GM18870 (cell line): ENCODE measurements around the gene CD44.

ENCODE experiments used
- ATAC-seq: cut with Tn5 transposase; IDR thresholded peaks from one replicate; pipeline ENCODE4 v1.9.1; 2021; ENCODE audit warnings: moderate library complexity; ENCODE audit not compliant: unreplicated experiment

The CD44 gene

DNA sequence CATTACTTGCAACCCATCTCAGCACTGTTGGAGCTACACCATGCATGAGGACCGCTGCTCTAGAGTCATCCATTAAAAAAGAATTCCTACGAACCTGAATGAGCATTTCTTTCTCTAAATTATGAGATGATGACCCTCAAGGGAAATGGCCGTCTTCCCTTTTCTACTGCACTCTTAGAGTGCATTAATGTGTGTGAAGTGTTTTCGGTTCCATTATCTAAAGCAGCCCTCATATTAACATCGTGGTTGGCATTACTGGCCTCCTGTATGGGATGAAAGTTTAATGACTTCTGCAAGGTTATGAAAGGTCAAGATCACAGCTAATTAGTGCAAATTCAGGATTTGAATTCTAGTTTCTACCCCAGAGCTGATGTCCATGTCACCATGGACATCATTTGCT lies 16.7 kb downstream of the CD44 start:
- no peak for ATAC-seq

DNA sequence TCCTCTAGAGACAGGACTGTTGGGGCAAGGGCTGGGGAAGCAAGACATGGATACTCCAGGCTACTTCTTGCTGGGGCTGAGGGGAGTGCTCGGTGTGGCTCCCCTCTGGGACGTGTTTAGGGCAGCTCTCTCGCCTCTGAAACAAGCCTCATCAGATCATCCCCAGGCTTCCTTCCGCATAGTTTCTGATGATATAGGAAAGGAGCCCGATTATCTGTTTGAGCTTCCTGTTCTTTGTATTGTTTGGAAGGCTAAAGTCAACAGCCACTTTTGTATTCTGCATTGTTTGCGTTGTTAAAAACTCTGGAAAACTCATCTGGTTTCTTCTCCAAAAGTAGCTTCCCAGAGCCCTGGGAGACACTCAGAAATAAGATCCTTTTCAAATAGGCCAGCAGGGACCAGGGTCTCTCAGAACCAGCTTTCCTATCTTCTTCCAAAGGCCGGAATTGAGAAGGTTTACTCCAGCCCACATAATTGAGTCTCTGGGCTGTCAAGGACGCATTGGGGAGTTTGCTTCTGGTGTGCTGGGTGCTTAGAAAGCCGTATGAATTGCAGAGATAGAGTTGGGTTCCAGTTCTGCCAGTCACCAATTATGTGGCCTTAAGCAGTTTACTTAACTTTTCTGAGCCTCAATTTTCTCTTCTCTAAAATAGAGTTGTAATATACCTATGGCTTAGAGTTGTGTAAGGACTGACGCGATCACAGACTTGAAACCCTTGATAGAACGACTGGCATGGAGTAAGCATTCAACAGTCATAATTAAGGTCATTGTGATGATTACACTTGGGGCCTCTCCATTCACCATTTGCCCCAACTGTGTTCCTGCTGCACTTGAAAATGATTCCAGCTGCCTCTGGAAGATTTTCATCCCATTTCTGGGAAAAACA lies 19.1 kb downstream of the CD44 start:
- ATAC-seq = no peak

DNA sequence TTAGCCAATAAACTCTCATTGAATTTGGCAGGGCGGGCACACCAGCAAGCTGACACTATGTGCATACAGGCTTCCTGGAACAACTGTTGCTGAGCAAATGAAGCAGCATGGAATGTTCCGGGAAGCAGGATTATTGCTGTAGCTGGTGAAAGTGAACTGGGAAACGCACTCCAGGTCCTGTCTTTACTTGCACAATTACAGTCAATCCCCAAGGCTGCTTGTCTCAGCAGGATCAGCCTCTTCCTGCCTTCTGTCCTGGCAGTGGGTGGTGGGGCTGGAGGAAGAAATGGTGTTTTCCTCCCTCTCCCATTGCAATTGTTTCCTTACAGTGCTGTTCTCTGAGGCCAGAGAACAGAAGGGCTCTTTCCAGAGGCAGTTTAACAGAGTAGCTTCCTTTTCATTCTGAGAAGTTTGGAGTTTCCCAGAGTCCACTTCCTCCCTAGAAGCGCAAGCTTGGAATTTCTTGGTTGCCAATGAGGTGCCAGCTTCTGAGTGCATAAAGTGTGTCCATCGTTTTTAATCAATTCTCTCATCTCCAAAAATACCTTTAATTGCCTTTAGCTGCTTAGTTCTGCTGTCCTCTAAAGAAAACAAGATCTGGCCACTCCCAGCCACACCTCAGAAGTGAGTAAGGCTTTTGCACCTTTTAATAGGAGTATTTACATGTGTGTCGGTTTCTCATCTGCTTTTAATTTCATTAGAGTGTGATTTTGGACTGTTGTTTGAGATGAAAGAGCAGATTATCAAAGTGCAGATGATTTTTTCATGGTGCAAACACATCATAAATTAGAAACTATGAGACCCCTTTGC lies 19.9 kb downstream of the CD44 start:
- no peak for ATAC-seq

DNA sequence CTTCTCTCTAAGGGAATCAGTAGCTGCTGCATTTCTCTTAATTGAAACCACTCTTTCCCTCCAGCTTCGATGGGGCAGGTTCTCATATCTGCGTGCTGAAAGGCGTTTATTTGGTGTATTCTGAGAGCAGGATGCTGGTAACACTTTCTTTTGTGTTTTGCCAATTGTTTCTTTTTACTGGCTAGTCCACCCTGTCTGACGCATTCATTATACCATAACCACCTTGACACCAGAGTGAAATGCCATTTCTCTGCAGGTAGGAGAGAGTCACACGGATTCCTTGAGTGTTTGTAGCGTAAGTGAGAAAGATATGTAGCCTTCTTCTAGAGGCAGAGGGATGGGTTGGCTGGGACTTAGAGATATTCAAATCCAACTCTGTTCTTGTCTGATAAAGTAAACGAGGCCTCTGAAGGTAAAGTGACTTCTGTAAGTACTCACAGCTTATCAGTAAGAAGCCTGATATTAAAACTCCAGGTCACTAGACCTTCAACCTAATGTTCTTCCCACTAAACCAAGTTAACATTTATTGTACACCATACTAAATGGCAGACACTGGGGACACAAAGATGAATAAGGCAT lies 21.4 kb downstream of the CD44 start:
- no peak for ATAC-seq

DNA sequence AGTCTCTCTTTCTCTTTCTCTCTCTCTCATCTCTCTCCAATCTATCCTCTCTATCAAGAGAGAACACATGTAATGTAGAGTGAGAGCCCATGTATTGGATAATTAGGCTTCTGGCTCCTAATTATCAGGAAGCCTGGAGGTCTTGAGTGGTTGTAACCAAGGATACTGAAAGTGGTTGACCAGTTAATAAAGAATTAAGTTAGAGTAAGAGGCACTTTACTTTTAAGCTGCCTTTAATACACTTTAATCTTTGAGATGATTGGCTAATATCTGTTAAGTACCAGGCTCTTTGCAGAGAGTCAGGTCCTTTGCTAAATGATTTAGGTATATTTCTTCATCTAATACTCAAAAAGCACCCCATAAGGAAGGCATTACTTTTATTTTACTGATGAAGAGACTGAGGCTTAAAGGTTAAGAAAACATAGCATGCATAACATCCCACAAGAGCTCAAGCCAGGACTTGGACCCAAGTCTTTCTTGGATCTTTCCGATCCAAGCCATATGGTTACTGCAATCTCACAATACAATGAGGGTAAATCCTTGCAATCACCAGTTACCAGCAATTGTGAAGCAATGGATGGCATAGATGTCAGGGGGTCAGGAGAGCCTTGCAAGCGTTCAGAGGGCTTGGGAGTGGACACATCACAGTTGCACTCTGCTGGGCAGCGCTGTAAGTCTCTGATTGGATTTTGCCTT lies 22.1 kb downstream of the CD44 start:
- no peak for ATAC-seq

DNA sequence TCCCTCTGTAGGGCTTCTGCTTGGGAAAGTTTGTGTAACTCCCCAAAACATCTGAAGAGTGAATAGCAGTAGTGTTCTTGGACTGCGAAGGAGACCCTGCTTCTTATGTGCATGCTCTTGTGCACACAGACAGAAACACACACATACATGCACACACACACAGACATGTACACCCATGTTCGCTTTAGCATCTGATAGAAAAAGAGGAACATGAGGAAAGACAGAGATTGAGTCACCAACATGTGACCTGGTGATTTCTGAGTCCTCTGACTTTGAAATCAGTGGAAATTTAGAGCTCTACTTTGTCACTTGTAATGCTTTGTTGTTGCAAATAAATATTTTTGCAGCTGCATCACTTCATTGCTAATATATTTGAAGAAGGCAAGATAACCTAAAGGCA lies 23.8 kb downstream of the CD44 start:
- no peak for ATAC-seq

DNA sequence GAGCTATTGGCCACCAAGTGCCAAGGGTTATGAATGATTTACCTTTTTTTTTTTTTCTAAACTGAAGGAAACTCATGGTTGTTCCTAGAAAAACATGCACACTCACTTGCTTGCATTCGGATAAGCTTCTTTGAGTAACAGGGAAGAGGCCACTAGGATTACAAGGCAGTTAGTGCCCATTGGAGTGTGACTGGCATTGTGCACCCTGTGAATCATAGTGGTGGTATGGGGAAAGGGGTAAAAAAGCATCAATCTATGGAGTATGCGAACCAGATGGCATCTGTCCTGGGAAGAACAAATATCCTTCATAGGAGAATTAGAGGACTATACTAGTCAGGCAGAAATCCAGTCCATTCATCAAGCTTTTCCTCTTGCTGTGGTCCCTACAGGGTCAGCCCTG lies 24.2 kb downstream of the CD44 start:
- ATAC-seq = no peak

DNA sequence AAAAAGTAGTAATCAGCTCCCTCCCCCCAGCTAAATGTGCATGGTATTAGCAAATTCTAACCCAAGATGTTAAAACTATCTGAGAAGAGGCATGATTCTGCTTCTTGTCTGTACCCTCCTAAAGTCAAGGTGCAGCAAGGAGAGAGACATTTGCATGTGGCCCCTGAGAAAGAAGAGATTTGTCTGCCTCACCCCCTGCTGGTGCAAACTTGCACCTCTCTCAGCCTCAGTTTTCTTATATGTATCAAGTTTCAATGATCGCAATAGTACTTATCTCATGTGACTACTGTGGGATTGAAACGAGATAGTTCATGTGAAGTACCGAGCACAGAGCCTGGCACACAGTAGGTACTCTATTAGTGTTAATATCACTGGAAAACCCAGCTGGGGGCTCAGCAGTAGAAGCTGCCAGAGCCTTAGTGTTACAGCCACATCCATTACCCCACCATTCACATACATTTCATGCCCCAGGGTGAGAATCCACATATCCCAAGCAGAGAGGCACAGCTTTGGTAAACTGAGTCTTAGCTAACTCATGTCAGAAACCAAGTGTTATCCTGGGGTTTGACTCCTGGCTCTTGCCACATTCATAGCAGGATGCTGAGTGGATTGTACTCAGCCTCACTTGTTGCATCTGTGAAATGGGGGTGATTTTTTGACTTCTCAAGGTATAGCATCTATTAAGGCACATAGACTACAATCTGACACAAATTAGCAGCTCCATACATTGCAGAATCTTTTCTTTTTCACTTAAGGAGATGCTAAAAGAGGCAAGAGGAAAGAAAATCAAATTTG lies 24.9 kb downstream of the CD44 start:
- ATAC-seq = no peak

DNA sequence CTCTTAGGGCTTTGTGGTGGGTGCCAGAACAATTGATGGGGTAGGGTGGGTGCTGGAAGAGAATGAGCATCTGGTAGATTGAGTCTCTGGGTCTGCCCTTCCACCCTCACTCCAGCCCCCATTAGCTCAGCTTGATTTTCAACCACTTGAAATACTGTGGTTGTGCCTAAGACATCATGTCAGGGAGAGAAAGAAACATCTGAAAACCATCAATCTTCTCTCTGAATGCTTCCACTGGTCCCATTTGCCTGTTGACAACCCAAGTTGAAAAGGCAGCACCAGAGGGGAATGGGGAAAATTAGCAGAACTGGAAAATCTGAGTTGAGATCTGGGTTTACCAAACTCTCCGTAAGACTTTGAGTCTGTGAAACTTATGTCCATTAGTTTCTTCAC lies 26.1 kb downstream of the CD44 start:
- ATAC-seq = no peak

DNA sequence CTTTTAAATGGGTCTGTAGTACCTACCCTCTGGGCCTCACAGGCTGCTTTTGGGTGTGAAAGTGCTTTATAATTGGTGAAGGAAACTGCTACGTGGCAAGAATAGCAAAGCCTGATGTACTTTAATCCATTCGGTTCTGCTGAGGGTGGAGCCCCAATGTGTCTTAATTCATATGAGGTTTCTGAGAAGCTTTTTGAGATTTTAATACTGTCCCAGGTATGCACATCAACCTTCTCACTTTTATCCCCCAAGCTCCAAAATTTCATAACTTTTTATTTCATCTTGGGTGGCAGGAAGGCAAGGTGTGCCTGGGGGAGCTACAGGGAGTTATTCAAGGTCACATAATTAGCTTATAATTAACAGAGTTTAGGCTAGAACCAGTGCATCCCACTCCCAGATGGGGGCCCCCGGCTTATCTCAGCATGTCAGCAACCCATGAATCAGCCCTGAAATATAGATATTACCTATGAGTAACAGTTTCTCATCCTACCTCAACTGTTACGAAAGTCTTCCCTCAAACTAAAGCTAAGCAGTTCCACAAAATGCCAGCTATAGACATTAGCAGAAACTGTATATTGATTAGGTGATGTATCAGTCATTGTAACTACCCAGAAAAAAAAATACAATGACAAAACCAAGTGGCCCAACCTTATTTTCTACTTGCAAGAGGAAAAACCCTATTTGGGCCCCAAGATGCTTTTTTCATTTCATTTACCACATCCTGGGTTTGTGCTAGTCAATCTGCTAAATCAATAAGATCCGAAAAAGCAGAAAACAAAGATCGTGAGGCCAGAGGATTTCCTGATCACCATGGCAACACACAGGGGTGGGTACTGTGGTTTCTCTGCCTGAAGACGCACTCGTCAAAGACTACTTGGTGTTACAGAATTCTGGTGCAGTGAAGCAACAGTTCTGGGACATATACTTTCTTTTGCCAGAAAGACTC lies 26.7 kb downstream of the CD44 start:
- ATAC-seq = peak; percentile 79

DNA sequence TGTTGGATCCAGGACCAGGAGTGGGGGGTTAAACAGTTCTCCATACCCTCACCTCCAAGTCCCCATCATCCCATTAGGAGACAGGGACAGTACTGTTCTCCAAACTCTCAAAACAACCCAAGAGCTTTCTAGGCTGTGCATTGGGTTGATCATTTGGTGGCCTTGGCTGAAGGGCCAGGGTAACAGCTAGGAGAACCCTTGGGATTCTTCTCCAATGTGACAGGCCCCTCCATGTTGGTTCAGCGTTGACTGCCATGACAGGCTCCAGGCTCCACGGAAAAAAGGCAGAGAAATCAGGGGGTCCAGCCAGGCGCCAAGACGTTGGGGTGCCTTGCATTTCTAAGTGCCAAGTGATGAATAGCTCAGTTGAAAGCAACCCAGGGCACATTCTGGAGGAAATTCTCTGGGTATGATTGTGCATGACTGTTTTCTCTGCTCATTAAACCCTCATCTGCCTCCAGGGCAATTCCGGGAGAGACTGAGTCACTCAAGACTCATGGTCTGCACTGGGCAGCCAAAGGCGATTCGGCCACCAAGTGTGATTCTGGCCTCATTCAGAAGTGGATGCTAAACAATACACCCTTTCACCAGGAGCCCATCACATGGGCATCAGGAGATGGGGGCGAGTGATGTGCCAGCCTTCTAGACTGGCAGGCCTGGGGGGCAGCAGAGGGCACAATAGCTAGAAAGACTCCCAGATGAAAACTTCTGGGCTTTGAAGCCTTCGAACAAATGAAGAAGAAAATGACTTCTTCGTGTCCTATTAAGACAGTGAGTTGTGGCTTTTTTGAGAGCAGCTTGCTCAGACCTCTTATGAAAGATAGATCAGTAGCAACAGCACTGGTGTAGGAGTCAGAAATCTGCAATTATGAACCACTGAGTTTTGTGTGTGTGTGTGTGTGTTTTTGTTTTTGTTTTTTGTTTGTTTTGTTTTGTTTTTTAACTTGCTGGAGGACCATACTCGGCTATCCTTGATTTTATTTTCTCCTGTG lies 27.7 kb downstream of the CD44 start:
- ATAC-seq = no peak

DNA sequence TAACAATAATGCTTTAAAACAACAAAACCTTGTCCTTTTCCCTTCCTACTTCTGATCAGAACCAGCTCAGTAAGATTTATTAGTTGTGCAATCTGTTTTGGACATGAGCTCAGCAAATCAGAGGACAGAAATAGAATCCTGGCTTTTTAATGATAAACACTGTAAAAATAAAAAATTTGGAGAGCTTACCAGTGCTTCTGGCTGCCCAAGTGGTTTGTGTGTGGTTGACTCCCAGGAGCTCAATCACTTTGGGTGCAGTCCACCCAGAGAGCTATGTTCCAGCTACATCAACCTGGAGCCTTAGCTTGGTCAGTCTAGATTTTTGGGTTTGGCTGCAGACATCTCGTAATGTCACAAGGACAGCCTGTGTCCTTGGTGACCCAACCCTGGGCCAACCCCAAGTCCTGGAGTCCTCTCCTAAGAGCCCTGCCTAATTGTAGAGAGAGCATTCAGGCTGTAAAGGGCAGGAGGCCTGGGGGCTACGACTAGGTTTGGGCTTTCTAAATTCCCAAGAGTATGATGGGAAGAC lies 28.5 kb downstream of the CD44 start:
- ATAC-seq = no peak

DNA sequence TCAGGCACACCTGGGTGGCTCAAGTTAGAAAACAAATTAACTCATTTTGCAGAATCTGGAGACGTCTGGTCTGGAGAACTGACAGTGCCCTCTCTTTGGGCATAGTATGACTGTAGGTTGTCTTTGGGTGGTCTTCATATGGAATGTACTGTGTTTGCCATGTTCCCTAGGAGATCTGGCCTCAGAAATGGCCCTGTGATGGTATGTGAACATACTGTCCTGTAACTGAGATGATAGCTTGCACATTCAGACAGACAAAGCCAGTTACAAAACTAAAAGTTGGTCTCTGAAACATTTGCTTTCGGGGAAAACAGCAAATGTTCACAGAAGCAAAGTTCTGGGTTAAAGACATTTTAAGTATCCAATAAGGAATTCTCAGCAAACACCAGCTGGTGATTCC lies 29.7 kb downstream of the CD44 start:
- ATAC-seq = no peak

DNA sequence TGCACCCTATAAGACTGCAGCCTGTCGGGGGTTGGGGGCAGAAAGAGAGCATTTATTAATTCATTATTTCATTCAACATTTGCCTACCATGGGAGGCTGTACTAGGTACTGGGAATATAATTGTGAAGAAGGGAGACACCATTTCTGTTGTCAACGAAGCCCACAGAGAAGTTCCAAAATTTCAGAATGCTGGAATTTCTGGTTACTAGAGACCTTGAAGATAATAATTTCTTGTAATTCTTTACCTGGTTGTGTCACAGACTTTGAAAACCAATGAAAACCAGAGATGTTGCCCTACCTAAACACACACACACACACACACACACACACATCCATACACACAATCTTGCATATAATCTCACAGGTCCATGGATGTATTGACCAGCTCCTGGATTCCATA lies 30.1 kb downstream of the CD44 start:
- no peak for ATAC-seq

DNA sequence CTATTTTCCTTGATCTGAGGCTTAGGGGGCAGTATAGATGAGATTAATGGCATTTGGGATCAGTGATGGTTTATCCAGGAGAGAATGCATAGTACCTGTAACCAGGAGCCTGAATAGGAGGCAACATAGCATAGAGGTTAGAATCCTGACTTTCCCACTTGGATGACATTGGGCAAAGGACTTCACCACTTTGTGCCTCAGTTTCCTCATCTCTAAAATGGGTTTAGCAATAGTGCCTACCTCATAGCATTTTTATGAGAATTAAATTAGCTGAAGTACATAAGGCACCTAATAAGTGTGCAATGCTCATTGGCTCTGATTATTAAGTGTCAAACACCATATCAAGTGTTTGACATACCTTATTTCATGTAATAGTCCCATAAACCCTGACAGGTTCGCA lies 30.8 kb downstream of the CD44 start:
- no peak for ATAC-seq

DNA sequence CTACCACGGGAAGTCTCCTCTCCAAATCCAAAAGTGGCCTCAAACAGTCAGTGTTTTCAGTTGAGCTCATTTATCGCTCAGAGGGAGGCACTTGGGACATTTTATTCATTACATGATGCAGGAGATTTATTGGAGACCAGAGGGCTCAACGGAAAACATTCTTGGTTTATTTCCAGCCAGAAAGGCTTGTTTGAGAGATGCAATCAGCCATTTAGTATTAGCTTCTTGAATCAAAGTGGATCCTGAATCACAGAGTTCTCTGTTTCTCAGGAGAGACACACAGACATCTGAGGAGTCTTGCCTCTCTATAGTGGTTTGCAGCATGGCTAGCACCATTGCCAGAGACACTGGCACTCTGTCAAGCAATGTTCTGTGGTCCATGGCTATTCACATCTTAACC lies 31.5 kb downstream of the CD44 start:
- no peak for ATAC-seq

DNA sequence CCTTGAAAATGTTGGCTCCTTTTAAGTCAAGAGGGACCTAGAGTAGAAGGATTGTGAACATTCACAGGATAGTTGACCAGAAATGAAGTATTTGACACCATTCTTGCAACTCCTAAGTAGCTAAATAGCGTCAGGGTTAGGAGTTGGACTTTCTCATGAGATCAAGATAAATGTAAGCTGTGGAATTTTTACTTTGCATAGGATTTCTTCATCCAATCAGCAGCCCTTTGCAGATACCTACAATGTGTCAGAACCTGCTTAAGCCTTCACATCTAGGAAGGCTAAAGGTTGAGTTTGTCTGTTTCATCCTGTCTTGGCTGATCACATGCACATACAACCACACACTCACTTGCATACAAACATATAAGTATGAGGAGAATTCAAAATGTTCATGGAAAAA lies 32.3 kb downstream of the CD44 start:
- ATAC-seq = no peak

DNA sequence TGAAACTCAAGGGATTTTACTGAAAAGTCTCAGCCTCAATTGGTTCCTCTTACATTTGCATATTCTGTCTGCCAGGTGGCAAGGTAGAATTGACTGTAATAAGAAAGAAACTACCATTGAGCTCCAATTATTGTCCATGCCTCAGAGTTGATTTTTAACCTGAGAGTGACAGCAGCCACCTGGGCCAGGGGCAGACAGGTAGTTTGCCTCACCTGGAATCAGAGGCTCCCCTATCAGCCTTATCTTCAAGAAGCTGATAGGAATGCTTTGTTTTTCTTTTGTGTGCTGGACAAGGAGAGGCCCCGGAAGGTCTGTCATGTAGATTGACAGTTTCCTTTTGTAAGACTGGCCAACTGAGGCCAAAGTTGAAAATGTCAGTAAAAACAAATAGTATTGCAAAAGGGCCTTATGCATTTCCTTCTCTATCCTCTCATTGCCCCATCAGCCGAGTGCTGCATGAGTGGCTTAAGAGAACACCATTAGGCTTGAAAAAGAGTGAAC lies 34.1 kb downstream of the CD44 start:
- peak; percentile 52 for ATAC-seq
